Heart right ventricle (tissue), 16 donors: ENCODE results near the gene C5AR2. TPM values are rescaled to one million over a fixed set of nuclear protein-coding genes. Genes with fewer than 3 reads are reported as not detected.
"Not testable (repeated sequence)": the region's sequence is repeated elsewhere in the genome, so short reads cannot be mapped to it uniquely, and the experiment has no call there.

Source experiments
- ATAC-seq, 8 donors: fragments of 200-7000 bp; cut with Tn5 transposase; one replicate each; pipeline ENCODE4 v1.9.1; 2020; ENCODE audit warnings: mild to moderate bottlenecking in 8 of 8, moderate library complexity in 8 of 8, moderate number of reproducible peaks in 1 of 8
- DNase-seq, 2 donors: peaks; one replicate each; pipeline ENCODE4 v3.0.0-alpha.2; 2020
- H3K27ac ChIP-seq, 10 donors: fragments of 200-600 bp; sonication (generic) in 2 of 10; one replicate each; pipeline versions ENCODE4 v1.5.0 to v1.8.0; 2020 to 2022; ENCODE audit warnings: mild to moderate bottlenecking in 3 of 10
- H3K27me3 ChIP-seq, 7 donors: fragments of 200-600 bp; one replicate each; pipeline ENCODE4 v1.8.0; 2021 to 2022; ENCODE audit warnings: mild to moderate bottlenecking in 2 of 7
- H3K36me3 ChIP-seq, 9 donors: fragments of 200-600 bp; sonication (generic) in 1 of 9; one replicate each; pipeline versions ENCODE4 v1.5.0 to v1.8.0; 2020 to 2022; ENCODE audit warnings: mild to moderate bottlenecking in 2 of 9
- H3K4me1 ChIP-seq, 9 donors: fragments of 200-600 bp; sonication (generic) in 1 of 9; one replicate each; pipeline versions ENCODE4 v1.5.0 to v1.8.0; 2020 to 2022; ENCODE audit warnings: mild to moderate bottlenecking in 4 of 9
- H3K4me3 ChIP-seq, 10 donors: fragments of 200-600 bp; sonication (generic) in 2 of 10; one replicate each; pipeline versions ENCODE4 v1.5.0 to v1.8.0; 2020 to 2022; ENCODE audit warnings: mild to moderate bottlenecking in 7 of 10, moderate library complexity in 2 of 10
- H3K9me3 ChIP-seq, 11 donors: fragments of 200-600 bp in 10 of 11; sonication (generic) in 2 of 11; one replicate each; pipeline versions ENCODE4 v1.5.0 to v1.8.0; 2013 to 2022; ENCODE audit warnings: mild to moderate bottlenecking in 2 of 11, control low read depth in 1 of 11, moderate library complexity in 1 of 11
- CTCF ChIP-seq, 9 donors: fragments of 200-600 bp; sonication (generic) in 2 of 9; IDR thresholded peaks; one replicate each; pipeline versions ENCODE4 v1.5.0 to v1.8.0; 2021 to 2022; ENCODE audit warnings: antibody characterized with exemption in 9 of 9, mild to moderate bottlenecking in 5 of 9, moderate library complexity in 1 of 9
- WGBS, 2 donors: extraction: QIAGEN DNeasy Blood & Tissue Kit; methylation state at CpG; one replicate each; pipeline ENCODE4 v1.1.7; 2013; ENCODE audit warnings: inconsistent platforms in 1 of 2; 5-methylcytosine and 5-hydroxymethylcytosine counted together
- intact Hi-C, 10 donors: fragments of 100-400 bp; cut with DNase I; formaldehyde crosslinking; loops; one replicate each; pipeline versions ENCODE4 v1.11.1 to v1.14.2; 2022
- polyA plus RNA-seq, 2 donors: library from polyadenylated mRNA; stranded (reverse); fragments of 200-250 nt; gene quantifications; one replicate each; pipeline ENCODE4 v1.2.3, GENCODE V29; 2013
- total RNA-seq, 10 donors: library from RNA; stranded (reverse); fragmentation: NEBNext Ultra II Directional in 3 of 10; extraction: Animal tissue kit (Norgen Biotek cat#: 25700) in 3 of 10; gene quantifications; one replicate each; pipeline versions ENCODE4 v1.2.1 to v1.2.4, GENCODE V29; 2021 to 2023
- donor health status: Arrhythmogenic right ventricular cardiomyopathy.
- donor health status: ischemic (EF 13 %, LVEDD 7.1; RV severe dilation, severe dysfunction).
- donor health status: healthy with polysubstance abuse.
- donor health status: DM: no; HTN: yes; CAD: no.
- donor health status: DM: no; HTN: no; CAD: no.
- donor health status: ischemic (EF 25% LVEDD 6.9; RV normal size, moderate dysfunction).
- donor health status: ischemic (EF 25% LVEDD 5.7; RV mildly dilated, moderate dysfunction).
- donor health status: healthy.
- donor health status: DM: yes; HTN: yes; CAD: no.
- donor health status: Ischemic cardiomyopathy.
- donor health status: ischemic (EF 35%, LVEDD 5.7; RV mildly dilated, moderate dysfunction).
- donor health status: nonischemic (EF 11% LVEDD 7.7; RV severe dilation, severe dysfunction).
- donor health status: DM: yes; HTN: yes; CAD: no.
- donor health status: PGD.
- donor health status: ischemic (EF 29% LVEDD 5.4; RV normal size, mild dysfunction).
- donor health status: nonischemic (EF 23%, LVEDD 6.1; RV moderate dilation, normal function).

The C5AR2 gene
- total and polyA plus RNA-seq, 12 donors = 0.22 to 2.3 (median 0.54) TPM

DNA sequence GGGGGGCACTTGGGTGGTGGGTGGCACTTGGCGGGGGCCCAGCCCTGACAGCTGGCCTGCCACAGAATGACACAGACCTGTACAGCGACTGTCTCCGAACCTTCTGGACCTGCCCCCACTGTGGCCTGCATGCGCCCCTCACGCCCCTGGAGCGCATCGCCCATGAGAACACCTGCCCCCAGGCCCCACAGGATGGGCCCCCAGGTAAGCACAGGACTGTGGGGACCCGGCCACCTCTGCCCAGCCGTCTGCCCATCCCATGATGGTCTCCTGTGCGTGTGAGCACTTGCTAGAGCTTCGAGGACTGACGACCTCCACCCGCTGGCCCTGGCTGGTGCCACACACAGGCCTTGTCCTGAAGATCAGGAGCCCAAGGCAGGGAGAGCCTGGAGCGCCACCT lies 49.1 kb downstream of the C5AR2 start:
- DNase-seq (no peak), ATAC-seq (no peak)
- TF ChIP-seq CTCF (IDR thresholded peaks at IDR 0.05) = no peak
- peaks cover 0 to 66% (median 26%) of the 10 kb centered on the region in 9 donors for H3K36me3 ChIP-seq
- WGBS, 2 donors = 90 to 94% methylated on average over 14 of the region's 14 CpGs
- peaks cover 0 to 3% (median 0%) of the 10 kb centered on the region in 7 donors for H3K27me3 ChIP-seq
- peaks cover 0 to 25% (median 6%) of the 10 kb centered on the region in 9 donors for H3K4me1 ChIP-seq
- intact Hi-C loops = no loop called here
- no peaks in the 10 kb centered on the region for H3K9me3 ChIP-seq
- peak overlapping the region in 1 of 10 donors; percentile 67 for H3K27ac ChIP-seq
- H3K4me3 ChIP-seq = no peak overlapping the region

DNA sequence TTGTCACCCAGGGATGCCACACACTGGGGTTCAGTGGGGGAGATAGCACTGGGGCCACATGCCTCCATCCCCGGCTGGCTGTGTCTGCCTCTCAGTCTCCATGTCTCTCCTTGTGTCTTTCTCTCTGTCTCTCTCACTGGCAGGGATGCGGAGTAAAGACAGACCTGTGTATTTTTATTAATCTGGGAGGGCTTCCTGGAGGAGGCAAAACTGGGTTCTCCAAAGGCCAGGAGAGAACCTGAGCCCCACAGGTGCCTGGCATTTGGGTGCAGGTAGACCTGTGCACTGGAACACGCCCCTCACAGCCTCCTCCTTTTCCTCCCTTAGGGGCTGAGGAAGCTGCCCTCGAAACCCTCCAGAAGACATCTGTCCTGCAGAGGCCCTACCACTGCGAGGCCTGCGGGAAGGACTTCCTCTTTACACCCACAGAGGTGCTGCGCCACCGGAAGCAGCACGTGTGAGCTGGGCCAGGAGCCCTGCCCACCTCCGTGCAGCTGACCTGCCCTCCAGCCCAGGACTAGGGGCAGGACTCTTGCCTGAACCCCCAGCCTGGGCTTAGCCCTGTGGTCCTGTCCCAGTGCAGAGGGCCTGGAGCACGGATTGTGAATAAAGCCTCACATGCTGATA lies 49.8 kb downstream of the C5AR2 start:
- intact Hi-C loops = no loop called here
- WGBS, 2 donors = 71 to 81% methylated on average over 11 of the region's 11 CpGs
- Histone ChIP-seq H3K27ac (peak overlapping the region in 1 of 10 donors; percentile 67), H3K4me3 (no peak overlapping the region), H3K9me3 (no peaks in the 10 kb centered on the region), H3K36me3 (peaks cover 0 to 60% (median 24%) of the 10 kb centered on the region in 9 donors), H3K4me1 (peaks cover 0 to 25% (median 4%) of the 10 kb centered on the region in 9 donors), H3K27me3 (peaks cover 0 to 3% (median 0%) of the 10 kb centered on the region in 7 donors)
- DNase-seq (no peak), ATAC-seq (no peak)
- no peak for TF ChIP-seq CTCF (IDR thresholded peaks at IDR 0.05)

GRCh38 chr19:47383890-47384289 lies 51.9 kb downstream of the C5AR2 start:
- H3K4me3 ChIP-seq, intact Hi-C loops, H3K9me3 ChIP-seq, ATAC-seq, H3K27me3 ChIP-seq, DNase-seq: not testable (repeated sequence)
- Histone ChIP-seq H3K4me1 (peaks cover 0 to 30% (median 0%) of the 10 kb centered on the region in 9 donors), H3K27ac (peak overlapping the region in 2 of 10 donors; percentile 41 to 67), H3K36me3 (peaks cover 0 to 42% (median 24%) of the 10 kb centered on the region in 9 donors)
- WGBS, 2 donors = 83 to 93% methylated on average over 5 of the region's 5 CpGs

DNA sequence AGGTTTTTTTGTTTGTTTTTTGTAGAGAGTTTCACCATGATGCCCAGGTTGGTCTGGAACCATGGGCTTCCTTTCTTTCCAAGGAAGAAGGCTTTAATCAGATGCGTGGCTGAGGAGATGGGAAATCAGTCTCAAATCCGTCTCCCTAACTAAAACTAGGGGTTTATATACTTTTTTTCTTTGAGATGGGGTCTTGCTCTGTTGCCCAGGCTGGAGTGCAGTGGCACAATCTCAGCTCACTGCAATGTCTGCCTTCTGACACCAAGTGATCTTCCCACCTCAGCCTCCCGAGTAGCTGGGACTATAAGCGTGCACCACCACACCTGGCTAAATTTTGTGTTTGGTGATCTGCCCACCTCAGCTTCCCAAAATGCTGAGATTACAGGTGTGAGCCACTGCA lies 52.6 kb downstream of the C5AR2 start:
- ATAC-seq, DNase-seq, intact Hi-C loops, H3K9me3 ChIP-seq, H3K27me3 ChIP-seq, H3K4me3 ChIP-seq, H3K27ac ChIP-seq: not testable (repeated sequence)
- Histone ChIP-seq H3K4me1 (peaks cover 0 to 36% (median 0%) of the 10 kb centered on the region in 9 donors), H3K36me3 (peaks cover 0 to 36% (median 24%) of the 10 kb centered on the region in 9 donors)
- 86 to 95% methylated on average over 4 of the region's 4 CpGs for WGBS, 2 donors

DNA sequence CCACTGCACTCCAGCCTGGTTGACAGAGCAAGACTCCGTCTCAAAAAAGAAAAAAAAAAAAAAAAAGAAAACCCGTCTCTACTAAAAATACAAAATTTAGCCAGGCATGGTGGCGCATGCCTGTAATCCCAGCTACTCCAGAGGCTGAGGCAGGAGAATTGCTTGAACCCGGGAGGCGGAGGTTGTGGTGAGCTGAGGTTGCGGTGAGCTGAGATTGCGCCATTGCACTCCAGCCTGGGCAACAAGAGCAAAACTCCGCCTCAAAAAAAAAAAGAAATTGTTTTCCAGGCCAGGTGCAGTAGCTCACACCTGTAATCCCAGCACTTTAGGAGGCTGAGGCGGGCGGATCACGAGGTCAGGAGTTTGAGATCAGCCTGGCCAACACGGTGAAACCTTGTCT lies 54.6 kb downstream of the C5AR2 start:
- H3K4me3 ChIP-seq, ATAC-seq, H3K9me3 ChIP-seq, DNase-seq, H3K27me3 ChIP-seq: not testable (repeated sequence)
- H3K27ac ChIP-seq = peak overlapping the region in 1 of 10 donors; percentile 89
- intact Hi-C loops = loop anchor here in 1 of 10 donors (5.0 kb wide), 1 partner anchor 84 kb away; no protein-coding TSS in a partner anchor
- peaks cover 0 to 15% (median 9%) of the 10 kb centered on the region in 9 donors for H3K36me3 ChIP-seq
- 86 to 89% methylated on average over 12 of the region's 12 CpGs for WGBS, 2 donors
- peaks cover 0 to 48% (median 0%) of the 10 kb centered on the region in 9 donors for H3K4me1 ChIP-seq

- H3K9me3 ChIP-seq, DNase-seq, H3K4me3 ChIP-seq, ATAC-seq, H3K36me3 ChIP-seq: not testable (repeated sequence)
- WGBS, 2 donors = 78 to 79% methylated on average over 3 of the region's 3 CpGs
- intact Hi-C loops = loop anchor here in 1 of 10 donors (5.0 kb wide), 1 partner anchor 85 kb away; no protein-coding TSS in a partner anchor
- peaks cover 0 to 40% (median 0%) of the 10 kb centered on the region in 9 donors for H3K4me1 ChIP-seq
- peaks cover 0 to 18% (median 8%) of the 10 kb centered on the region in 7 donors for H3K27me3 ChIP-seq
- H3K27ac ChIP-seq = peak overlapping the region in 1 of 10 donors; percentile 89
Observed at GRCh38 chr19:47387623-47388022, 55.6 kb downstream of the C5AR2 start.

DNA sequence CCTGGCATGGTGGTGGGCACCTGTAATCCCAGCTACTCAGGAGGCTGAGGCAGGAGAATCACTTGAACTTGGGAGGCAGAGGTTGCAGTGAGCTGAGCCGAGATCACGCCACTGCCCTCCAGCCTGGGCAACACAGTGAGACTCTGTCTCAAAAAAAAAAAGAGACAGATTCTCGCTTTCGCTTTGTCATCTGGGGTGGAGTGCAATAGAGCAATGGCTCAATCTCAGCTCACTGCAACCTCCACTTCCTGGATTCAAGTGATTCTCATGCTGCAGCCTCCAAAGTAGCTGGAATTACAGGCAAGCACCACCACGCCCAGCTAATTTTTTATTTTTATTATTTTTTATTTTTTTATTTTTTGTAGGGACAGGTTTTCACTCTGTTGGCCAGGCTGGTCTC lies 56.7 kb downstream of the C5AR2 start:
- Histone ChIP-seq H3K27me3 (peaks cover 0 to 18% (median 10%) of the 10 kb centered on the region in 7 donors), H3K27ac (peak overlapping the region in 2 of 10 donors; percentile 70 to 89), H3K4me1 (peaks cover 0 to 30% (median 0%) of the 10 kb centered on the region in 9 donors)
- intact Hi-C loops = loop anchor here in 1 of 10 donors (5.0 kb wide), 1 partner anchor 86 kb away; no protein-coding TSS in a partner anchor
- not testable (repeated sequence) for H3K4me3 ChIP-seq, DNase-seq, H3K9me3 ChIP-seq, H3K36me3 ChIP-seq
- WGBS, 2 donors = 79% methylated on average over 5 of the region's 5 CpGs
- peak in 1 of 8 donors; percentile 57 for ATAC-seq
